IMR-90 (cell line): Measurements from ENCODE around the gene RARRES1. TPM values are rescaled to one million over a fixed set of nuclear protein-coding genes. Genes with fewer than 3 reads are reported as not detected.

Experiments used
- ATAC-seq: fragments of 200-7000 bp; cut with Tn5 transposase; 2 replicates; pipeline ENCODE4 v1.9.1; 2020; ENCODE audit warnings: low read depth, mild to moderate bottlenecking, moderate library complexity
- BruUV-seq: library from RNA; stranded (reverse); fragments of 400-500 nt; replicated peaks from 2 replicates; lab custom pipeline; 2021; lab: Mats Ljungman, UMichigan
- CTCF ChIA-PET: fragments of 300-600 bp; formaldehyde crosslinking; extraction: SDS; loops from one replicate; lab custom pipeline; 2021; ENCODE audit warnings: antibody characterized with exemption; lab: Yijun Ruan, JAX
- POLR2A ChIA-PET: fragments of 300-600 bp; sonication (Branson Sonifier 250); formaldehyde crosslinking; loops from one replicate; lab custom pipeline; 2022; ENCODE audit warnings: antibody characterized with exemption; ENCODE audit not compliant: unreplicated experiment; lab: Charles Lee
- DNase-seq: peaks from one replicate; pipeline ENCODE4 v3.0.0; 2013
- H2AFZ ChIP-seq: replicated peaks from 2 replicates; pipeline ENCODE3; 2013; ENCODE audit warnings: low read length, mild to moderate bottlenecking; ENCODE audit not compliant: poor library complexity
- H2AK5ac ChIP-seq: 2 replicates; pipeline ENCODE4 v1.6.1; 2013; ENCODE audit warnings: low read depth, low read length, inconsistent platforms
- H2AK9ac ChIP-seq: replicated peaks from 2 replicates; pipeline ENCODE3; 2013; ENCODE audit warnings: mild to moderate bottlenecking, low read depth, low read length, moderate library complexity; ENCODE audit not compliant: poor library complexity
- H2BK120ac ChIP-seq: 2 replicates; pipeline ENCODE4 v1.6.1; 2013; ENCODE audit warnings: low read depth, low read length, inconsistent platforms
- H2BK15ac ChIP-seq: 3 replicates; pipeline ENCODE4 v1.6.1; 2013; ENCODE audit warnings: low read depth, low read length, inconsistent platforms
- H2BK20ac ChIP-seq: 2 replicates; pipeline ENCODE4 v1.6.1; 2013; ENCODE audit warnings: low read depth, mild to moderate bottlenecking, inconsistent platforms, low read length, moderate library complexity
- H2BK5ac ChIP-seq: 2 replicates; pipeline ENCODE4 v1.6.1; 2013; ENCODE audit warnings: mild to moderate bottlenecking, low read depth, low read length, inconsistent platforms; ENCODE audit not compliant: poor library complexity, severe bottlenecking
- H3K14ac ChIP-seq: replicated peaks from 2 replicates; pipeline ENCODE4 v1.6.1; 2013; ENCODE audit warnings: low read depth, low read length, inconsistent platforms
- H3K18ac ChIP-seq: 2 replicates; pipeline ENCODE4 v1.6.1; 2013; ENCODE audit warnings: low read depth, low read length, control low read depth
- H3K23ac ChIP-seq: 2 replicates; pipeline ENCODE4 v1.6.1; 2013; ENCODE audit warnings: low read depth, low read length, inconsistent platforms
- H3K27ac ChIP-seq: 2 replicates; pipeline ENCODE4 v1.5.1; 2013; ENCODE audit warnings: mild to moderate bottlenecking, control low read depth, low read length; ENCODE audit not compliant: insufficient read depth
- H3K27me3 ChIP-seq: 2 replicates; pipeline ENCODE4 v1.6.1; 2013; ENCODE audit warnings: low read length; ENCODE audit not compliant: control insufficient read depth, insufficient read depth
- H3K36me3 ChIP-seq: 2 replicates; pipeline ENCODE4 v1.6.1; 2013; ENCODE audit warnings: low read length, mixed read lengths; ENCODE audit not compliant: control insufficient read depth, insufficient read depth
- H3K4ac ChIP-seq: 2 replicates; pipeline ENCODE4 v1.6.1; 2013; ENCODE audit warnings: low read depth, low read length, inconsistent platforms
- H3K4me1 ChIP-seq: 2 replicates; pipeline ENCODE4 v1.6.1; 2013; ENCODE audit warnings: low read length, mixed read lengths; ENCODE audit not compliant: control insufficient read depth, insufficient read depth
- H3K4me2 ChIP-seq: 2 replicates; pipeline ENCODE4 v1.6.1; 2013; ENCODE audit warnings: low read depth, mild to moderate bottlenecking, control low read depth, low read length, moderate library complexity
- H3K4me3 ChIP-seq: 2 replicates; pipeline ENCODE4 v1.5.1; 2013; ENCODE audit warnings: low read depth, mild to moderate bottlenecking, control low read depth, low read length, moderate library complexity; ENCODE audit not compliant: insufficient read depth
- H3K56ac ChIP-seq: 2 replicates; pipeline ENCODE4 v1.6.1; 2013; ENCODE audit warnings: low read length, inconsistent platforms; ENCODE audit not compliant: insufficient read depth; ENCODE audit errors: extremely low read depth
- H3K79me1 ChIP-seq, 2 experiments: 2 replicates each; pipeline ENCODE4 v1.6.1; 2013; ENCODE audit warnings: low read length in 2 of 2, inconsistent platforms in 1 of 2, low read depth in 1 of 2
- H3K9ac ChIP-seq: 2 replicates; pipeline ENCODE4 v1.6.1; 2013; ENCODE audit warnings: low read depth, low read length, control low read depth
- H3K9me1 ChIP-seq: 2 replicates; pipeline ENCODE4 v1.6.1; 2013; ENCODE audit warnings: low read length, inconsistent platforms; ENCODE audit not compliant: insufficient read depth
- H3K9me3 ChIP-seq: 2 replicates; pipeline ENCODE4 v1.6.1; 2013; ENCODE audit warnings: low read length; ENCODE audit not compliant: control insufficient read depth, insufficient read depth
- H4K20me1 ChIP-seq: 2 replicates; pipeline ENCODE4 v1.6.1; 2013; ENCODE audit warnings: low read length, inconsistent platforms; ENCODE audit not compliant: insufficient read depth
- H4K5ac ChIP-seq: 2 replicates; pipeline ENCODE4 v1.6.1; 2013; ENCODE audit warnings: mild to moderate bottlenecking, low read depth, low read length, control low read depth
- H4K8ac ChIP-seq, 2 experiments: 2 replicates each; pipeline ENCODE4 v1.6.1; 2013; ENCODE audit warnings: low read depth in 2 of 2, low read length in 2 of 2, control low read depth in 1 of 2, inconsistent platforms in 1 of 2
- H4K91ac ChIP-seq: 2 replicates; pipeline ENCODE4 v1.6.1; 2013; ENCODE audit warnings: low read depth, low read length, inconsistent platforms; ENCODE audit not compliant: insufficient read depth
- FOS ChIP-seq: fragments of 150-350 bp; IDR thresholded peaks from 2 replicates; pipeline ENCODE4 v1.6.1; 2016; ENCODE audit warnings: low read depth, low read length
- WGBS, 2 experiments: methylation state at CpG; one replicate each; pipeline versions ENCODE4 v1.1.5 to v1.1.7; 2013; ENCODE audit warnings: missing lambda C conversion rate in 2 of 2; ENCODE audit not compliant: insufficient read length in 1 of 2; ENCODE audit errors: extremely low coverage in 2 of 2; 5-methylcytosine and 5-hydroxymethylcytosine counted together
- dilution Hi-C: fragments of 300-500 bp; cut with HindIII; formaldehyde crosslinking; loops from one replicate; pipeline ENCODE4 v1.14.3; 2018; ENCODE audit warnings: low sequenced_read_pairs; ENCODE audit not compliant: unreplicated experiment
- in situ Hi-C: fragments of 300-500 bp; cut with MboI; formaldehyde crosslinking; loops from 3 replicates; pipeline ENCODE4 v1.14.3; 2019; ENCODE audit warnings: low sequenced_read_pairs, inconsistent platforms, mixed read lengths
- intact Hi-C: fragments of 100-400 bp; cut with micrococcal nuclease; formaldehyde crosslinking; loops from 2 replicates; pipeline ENCODE4 v1.10.0; 2022
- polyA plus RNA-seq, 3 experiments: library from polyadenylated mRNA; depleted of rRNA; stranded (reverse); fragments of >200 nt; gene quantifications; 2 replicates each; pipeline ENCODE4 v1.2.3, GENCODE V29; 2012; ENCODE audit warnings: low replicate concordance in 1 of 3
- total RNA-seq: library from RNA; depleted of rRNA; stranded (reverse); fragments of >200 nt; gene quantifications from 2 replicates; pipeline ENCODE4 v1.2.3, GENCODE V29; 2012
- TF ChIP-seq, protein P1 (sequence below): conservative IDR thresholded peaks from 2 replicates; pipeline ENCODE4 v1.5.1; 2012; ENCODE audit warnings: mild to moderate bottlenecking, low read depth, low read length, improper control_type of control experiment

The RARRES1 gene
- total and polyA plus RNA-seq, 2 of the 4 experiments (the other 2 are of a cell fraction): 0.90 to 3.0 TPM

GRCh38 chr3:158711886-158712285, 20.4 kb downstream of the RARRES1 start:
- ChIA-PET POLR2A (no interaction called here), CTCF (interaction anchor here (1.8 kb wide), 1 partner anchor 16 kb away, joined by 6 read pairs; no protein-coding TSS in a partner anchor)
- no peaks in the 10 kb centered on the region for H3K27me3 ChIP-seq
- H3K9me1 ChIP-seq: peaks cover 24% of the 10 kb centered on the region
- no peak overlapping the region for H3K9ac ChIP-seq
- peak overlapping the region; percentile 33 for H2BK120ac ChIP-seq
- H3K9me3 ChIP-seq: no peaks in the 10 kb centered on the region
- no peak overlapping the region for H2AFZ ChIP-seq
- peak overlapping the region; percentile 51 for H3K4ac ChIP-seq
- peak; percentile 54 for ATAC-seq
- peak overlapping the region; percentile 82 for H2BK5ac ChIP-seq
- in situ Hi-C loops: loop anchor here (25.0 kb wide), 1 partner anchor 1550 kb away; the partner anchor contains the start of gene CCNL1
- H3K56ac ChIP-seq: 0 out of 2 replicates have a peak overlapping the region, but pooled peaks have one; percentile 7
- H4K5ac ChIP-seq: peak overlapping the region; percentile 48; the same call in 1 of the 2 replicates
- H3K4me2 ChIP-seq: no peak overlapping the region
- dilution Hi-C loops: no loop called here
- peak overlapping the region; percentile 30 for H2BK20ac ChIP-seq
- H2AK9ac ChIP-seq: no peak overlapping the region
- no peaks in the 10 kb centered on the region for H4K20me1 ChIP-seq
- H2BK15ac ChIP-seq: peak overlapping the region; percentile 30; the same call in 1 of the 3 replicates
- peak; percentile 91 for DNase-seq
- no peak overlapping the region for H3K4me3 ChIP-seq
- peaks cover 21% of the 10 kb centered on the region for H3K4me1 ChIP-seq
- BruUV-seq: no TSS peak
- peak overlapping the region; percentile 18; the same call in 1 of the 2 replicates for H3K14ac ChIP-seq
- no peak overlapping the region for H3K23ac ChIP-seq
- intact Hi-C loops: no loop called here
- peak overlapping the region; percentile 94 for H3K18ac ChIP-seq
- H3K27ac ChIP-seq: peak overlapping the region; percentile 70
- peaks cover 8 to 18% of the 10 kb centered on the region in 2 experiments for H3K79me1 ChIP-seq
- H2AK5ac ChIP-seq: peak overlapping the region; percentile 73
- peak; percentile 90 for TF ChIP-seq FOS
- TF ChIP-seq, protein P1, sequence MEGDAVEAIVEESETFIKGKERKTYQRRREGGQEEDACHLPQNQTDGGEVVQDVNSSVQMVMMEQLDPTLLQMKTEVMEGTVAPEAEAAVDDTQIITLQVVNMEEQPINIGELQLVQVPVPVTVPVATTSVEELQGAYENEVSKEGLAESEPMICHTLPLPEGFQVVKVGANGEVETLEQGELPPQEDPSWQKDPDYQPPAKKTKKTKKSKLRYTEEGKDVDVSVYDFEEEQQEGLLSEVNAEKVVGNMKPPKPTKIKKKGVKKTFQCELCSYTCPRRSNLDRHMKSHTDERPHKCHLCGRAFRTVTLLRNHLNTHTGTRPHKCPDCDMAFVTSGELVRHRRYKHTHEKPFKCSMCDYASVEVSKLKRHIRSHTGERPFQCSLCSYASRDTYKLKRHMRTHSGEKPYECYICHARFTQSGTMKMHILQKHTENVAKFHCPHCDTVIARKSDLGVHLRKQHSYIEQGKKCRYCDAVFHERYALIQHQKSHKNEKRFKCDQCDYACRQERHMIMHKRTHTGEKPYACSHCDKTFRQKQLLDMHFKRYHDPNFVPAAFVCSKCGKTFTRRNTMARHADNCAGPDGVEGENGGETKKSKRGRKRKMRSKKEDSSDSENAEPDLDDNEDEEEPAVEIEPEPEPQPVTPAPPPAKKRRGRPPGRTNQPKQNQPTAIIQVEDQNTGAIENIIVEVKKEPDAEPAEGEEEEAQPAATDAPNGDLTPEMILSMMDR: no peak
- peak overlapping the region; percentile 62 for H4K91ac ChIP-seq
- no CpG with 5 or more reads among the region's 1 CpG for WGBS, 2 experiments
- H4K8ac ChIP-seq: peak overlapping the region; percentile 64 to 68
- H3K36me3 ChIP-seq: 0 out of 2 replicates have a peak, but pooled peaks cover 2% of the 10 kb centered on the region
